HG03442 (cell line): ENCODE measurements around the gene PRDM11.
A peak's percentile ranks its signal among the peaks of the same experiment; 100 is the strongest.
"Not testable (repeated sequence)": the region's sequence is repeated elsewhere in the genome, so short reads cannot be mapped to it uniquely, and the experiment has no call there.

Experiments
- ATAC-seq: cut with Tn5 transposase; IDR thresholded peaks from one replicate; pipeline ENCODE4 v1.9.1; 2021; ENCODE audit warnings: mild to moderate bottlenecking, moderate library complexity; ENCODE audit not compliant: unreplicated experiment

The PRDM11 gene

DNA sequence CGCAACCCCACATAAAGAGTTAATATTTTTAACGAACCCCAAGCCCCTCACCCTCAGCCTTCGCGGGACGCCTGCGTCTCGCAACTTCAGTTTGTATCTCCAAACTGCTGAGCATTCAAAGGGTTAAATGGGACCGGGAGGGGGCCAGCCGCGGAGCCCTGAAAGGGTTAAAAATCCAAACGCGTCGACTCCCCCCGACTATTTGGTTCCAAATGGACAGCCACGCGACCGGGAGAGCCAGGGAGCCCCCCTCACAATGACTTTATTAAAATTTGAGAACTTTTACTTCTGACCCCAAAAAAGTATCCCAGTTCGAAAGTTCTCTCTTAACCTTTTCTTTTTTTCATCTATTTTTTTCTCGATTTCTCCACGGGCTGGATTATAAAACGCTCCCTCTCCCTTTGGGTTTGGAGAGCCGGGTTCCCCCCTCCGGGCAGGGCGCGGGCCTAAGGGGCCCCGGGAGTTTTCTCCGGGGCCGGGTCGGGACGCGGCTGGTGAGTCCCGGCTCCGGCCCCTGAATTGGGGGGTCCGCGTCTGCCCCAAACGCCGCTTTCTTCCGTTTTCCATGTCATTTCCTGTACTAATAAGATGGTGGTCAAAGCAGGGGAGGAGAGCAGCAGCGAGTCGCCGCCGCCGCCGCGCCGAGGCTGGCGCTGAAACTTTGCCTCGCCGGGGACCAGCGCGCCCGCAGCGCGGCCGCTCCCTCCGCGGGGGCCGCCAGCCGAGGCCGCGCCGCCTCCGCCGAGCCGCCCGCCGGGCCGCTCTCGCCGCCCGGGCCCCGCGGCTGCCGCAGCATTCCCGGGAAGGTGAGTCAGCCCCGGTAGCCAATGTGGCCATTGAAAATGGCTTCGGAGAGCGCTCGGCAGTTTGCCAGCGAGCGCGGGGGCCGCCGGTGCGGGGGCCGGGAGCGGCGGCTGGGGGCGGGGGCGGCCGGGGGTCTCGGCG lies at the start of gene PRDM11:
TSS of gene PRDM11 (plus strand) at position 568 of the 945 bp plus-strand sequence. CDS start 35,128 bp downstream, outside the sequence.
- peak; percentile 28 for ATAC-seq

DNA sequence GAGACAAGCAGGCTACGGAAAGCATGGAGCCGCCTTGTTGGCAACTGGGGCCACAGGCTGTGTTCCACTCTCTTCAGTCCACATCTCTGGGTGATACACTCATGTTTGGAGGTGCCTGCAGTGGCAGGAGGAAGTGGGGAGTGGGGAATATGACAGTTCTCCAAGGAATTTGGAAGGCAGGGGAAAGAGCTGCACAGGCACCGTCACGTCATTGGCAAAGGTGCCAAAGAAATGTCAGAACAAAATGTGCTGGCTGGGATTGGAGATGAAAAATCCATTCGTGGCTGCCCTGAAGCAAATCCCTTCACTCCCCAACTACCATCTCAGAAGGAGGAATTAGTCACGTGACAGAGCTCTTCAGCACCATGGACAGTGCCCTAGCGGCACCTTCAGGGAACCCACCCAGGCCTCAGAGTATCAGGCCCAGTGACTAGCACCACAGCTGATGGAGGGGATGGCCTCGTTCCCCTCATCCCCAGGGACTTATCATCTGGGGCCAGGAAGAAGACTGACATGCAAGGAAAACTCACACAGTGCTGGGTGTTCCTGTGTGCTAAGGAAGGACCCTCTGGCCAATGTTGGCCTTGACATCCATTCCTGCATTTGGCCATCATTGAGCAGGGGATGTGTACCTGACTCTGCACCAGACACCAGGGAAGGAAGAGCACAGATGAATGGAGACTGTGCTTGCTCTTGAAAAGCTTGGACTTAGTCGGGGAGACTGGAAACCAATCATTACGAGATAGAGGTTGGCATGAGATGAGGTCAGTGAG lies 48.5 kb upstream of the PRDM11 start:
- no peak for ATAC-seq

- no peak for ATAC-seq
These were observed 47.5 kb upstream of the PRDM11 start for GRCh38 chr11:45098929-45099328.

DNA sequence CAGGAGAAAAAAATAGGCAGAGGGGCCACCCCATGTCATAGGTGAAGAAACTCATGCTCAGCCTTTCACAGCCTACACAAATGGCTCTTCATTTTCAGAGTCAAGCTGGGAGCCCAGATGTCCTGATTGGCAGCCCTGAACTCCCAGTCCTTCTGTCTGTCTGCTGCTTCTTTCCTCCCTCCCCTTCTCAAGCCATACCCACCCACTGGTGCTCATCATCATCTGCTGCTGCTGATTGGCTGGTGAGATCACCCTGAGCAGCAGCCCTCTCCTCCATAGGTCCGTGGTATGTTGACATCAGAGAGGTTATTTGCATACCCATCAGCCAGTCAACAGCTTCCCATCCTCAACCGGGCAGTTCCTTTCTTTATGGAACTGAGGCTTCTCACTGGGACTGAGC lies 46.1 kb upstream of the PRDM11 start:
- ATAC-seq, result no peak

DNA sequence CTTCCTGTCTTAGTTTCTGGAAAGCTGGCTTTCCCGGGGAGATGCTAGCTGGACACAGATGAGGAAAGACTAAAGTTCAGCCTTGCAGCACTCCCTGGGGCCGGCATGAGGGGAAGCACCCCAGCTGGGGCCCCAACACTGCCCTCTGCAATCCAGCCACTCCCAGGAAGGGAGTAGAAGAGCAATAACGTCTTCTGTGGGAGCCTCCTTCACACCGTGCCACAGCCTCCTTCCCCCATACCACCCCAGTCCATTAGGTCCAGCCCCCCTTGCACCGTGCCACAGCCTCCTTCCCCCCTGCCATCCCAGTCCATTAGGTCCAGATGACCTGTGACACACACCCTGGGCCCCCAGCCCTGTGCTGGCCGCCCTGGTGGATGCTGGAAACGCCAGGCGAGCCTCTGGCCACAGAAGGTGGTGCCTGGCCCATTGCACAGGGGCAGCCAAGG lies 44.1 kb upstream of the PRDM11 start:
- no peak for ATAC-seq

- peak; percentile 92 for ATAC-seq
These were observed 43.4 kb upstream of the PRDM11 start for GRCh38 chr11:45102810-45103621.

DNA sequence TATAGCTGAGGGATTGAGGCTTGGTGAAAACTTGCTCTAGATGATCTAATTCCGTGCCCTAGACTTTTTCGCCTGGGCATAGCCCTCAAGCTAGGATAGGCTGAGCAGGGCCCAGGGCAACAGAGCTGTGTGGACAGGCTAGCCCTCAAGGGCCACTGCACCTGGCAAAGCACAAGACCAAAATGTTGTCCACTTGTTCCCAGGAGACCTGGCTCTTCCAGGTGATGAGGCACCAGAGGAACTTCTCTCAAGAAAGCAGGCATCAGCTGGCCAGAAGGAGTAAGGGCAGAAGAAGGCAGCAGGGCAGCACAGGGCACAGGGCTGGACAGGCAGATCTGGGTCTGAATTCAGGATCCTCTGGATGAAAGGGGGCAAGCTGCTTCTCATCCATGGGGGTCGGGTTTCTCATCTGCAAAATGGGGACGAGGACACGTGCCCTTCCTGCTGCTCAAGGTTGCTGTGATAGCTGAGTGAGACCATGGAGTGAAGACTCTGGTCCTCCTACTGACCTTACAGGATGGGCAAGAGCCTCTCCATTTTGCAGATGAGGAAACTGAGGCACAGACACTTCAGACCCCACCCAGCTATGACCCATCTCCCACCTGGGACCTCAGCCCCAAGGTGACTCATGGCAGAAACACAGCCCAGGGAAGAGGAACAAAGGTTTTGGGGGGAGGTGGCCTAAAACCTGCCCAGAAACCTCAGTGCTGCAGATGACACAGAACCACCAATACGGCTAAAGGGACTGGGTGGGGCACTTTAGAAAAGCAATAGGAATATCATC lies 42.2 kb upstream of the PRDM11 start:
- ATAC-seq, result no peak

- no peak for ATAC-seq
These were observed 41.7 kb upstream of the PRDM11 start for GRCh38 chr11:45104790-45105084.

GRCh38 chr11:45105233-45105983 lies 41.0 kb upstream of the PRDM11 start:
- ATAC-seq, result no peak

DNA sequence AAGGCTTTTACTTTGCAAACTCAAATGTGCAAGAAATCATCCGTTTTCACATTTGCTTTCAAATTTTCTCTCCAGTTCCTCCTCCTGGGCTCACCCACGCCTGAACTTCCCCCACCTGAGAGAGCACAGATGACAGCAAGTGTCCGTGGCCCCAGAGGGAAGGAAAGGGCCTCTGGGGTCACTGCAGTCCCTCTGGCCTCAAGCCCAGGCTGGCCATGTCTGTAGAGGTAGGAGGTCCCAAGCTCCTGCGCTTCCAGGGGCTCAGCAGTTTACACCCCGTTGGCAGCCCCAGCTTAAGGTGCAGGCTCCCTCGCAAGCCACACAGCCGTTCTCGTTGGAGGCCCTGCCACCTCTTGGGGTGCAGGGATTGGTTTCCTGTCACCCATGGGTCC lies 40.5 kb upstream of the PRDM11 start:
- ATAC-seq, result no peak

DNA sequence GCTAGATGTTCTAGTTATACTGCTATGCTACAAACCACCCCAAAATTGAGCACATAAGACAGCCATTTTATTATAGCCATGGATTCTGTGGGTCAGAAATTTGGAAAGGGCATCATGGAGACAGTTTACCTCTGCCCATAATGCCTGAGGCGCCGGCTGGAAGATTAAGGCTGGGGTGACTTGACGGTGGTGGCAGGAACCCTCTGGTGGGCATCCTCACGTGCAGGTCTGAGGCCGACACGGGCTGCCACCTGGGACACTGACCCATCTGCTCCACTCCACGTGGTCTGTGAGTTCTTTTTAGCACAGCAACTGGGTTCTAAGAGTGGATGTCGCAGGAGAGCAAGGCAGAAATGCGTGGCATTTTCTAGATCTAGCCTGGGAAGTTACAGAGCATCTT lies 40.0 kb upstream of the PRDM11 start:
- no peak for ATAC-seq

- ATAC-seq, result no peak
These were observed 39.4 kb upstream of the PRDM11 start for GRCh38 chr11:45107029-45107428.

DNA sequence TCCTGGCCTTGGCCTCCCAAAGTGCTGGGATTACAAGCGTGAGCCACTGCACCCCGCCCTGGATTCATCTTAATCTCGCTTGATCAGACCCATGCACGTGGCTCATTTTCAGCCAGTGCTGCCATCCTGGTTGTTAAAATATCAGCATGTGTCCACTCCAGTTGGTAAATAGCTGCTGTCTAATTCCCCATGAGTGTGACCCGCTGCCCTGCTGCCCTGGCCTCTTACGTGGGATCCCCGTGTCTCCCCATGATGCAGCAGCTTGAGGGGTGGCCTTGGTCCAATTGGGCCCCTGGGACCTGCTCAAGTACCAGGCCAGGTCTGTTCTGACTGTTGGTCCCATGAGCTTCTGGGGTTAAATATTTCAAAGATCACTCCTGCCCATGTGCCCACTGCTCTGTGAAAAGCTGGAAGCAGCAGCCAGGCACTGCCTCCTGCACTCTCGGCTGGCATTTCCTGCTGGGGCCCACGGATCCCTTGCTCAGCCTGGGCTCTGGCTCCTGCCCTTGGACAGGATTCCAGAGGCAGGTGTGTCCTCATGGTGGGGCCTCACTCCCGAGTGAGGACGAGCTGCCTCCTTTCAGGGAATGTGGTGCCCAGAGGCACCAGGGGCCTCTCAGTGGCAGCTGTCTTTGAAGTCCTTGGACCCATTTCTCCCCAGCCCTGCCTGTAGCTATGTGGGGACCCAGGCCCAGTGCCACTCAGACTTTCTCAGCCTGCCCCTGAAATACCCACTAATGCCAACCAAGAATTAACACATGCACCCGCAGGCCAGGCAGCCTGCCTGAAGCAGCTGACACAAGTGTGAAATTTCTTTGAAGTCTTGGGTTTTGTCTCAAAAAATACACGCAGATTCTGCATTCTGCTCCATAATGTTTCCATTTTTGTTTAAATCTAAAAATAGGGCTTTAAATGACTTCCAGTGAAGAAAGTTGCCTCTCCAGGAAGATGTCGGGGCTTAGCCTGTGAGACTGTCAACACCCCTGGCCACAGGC lies 38.1 kb upstream of the PRDM11 start:
- ATAC-seq, result no peak

DNA sequence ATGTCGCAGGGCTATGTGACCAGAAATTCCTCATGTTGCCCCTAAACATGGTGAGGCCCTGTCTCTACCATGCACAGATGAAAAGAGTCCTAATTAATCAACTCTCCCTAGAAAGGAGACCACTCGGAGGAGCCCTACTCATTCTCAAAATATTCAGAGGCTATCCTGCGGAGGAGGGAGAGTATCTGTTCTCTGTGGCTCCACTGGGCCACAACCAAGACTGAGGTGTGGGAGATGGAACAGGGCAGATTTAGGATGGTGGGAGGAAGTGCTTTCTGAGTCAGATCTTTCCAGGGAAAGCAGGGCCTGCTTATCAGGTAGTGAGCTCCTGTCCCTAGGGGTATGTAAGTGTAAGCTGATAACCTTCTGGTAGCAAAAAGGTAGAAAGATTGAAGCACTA lies 37.0 kb upstream of the PRDM11 start:
- no peak for ATAC-seq

GRCh38 chr11:45110562-45110961 lies 35.9 kb upstream of the PRDM11 start:
- ATAC-seq, result no peak

- no peak for ATAC-seq
These were observed 32.6 kb upstream of the PRDM11 start for GRCh38 chr11:45113807-45114206.

DNA sequence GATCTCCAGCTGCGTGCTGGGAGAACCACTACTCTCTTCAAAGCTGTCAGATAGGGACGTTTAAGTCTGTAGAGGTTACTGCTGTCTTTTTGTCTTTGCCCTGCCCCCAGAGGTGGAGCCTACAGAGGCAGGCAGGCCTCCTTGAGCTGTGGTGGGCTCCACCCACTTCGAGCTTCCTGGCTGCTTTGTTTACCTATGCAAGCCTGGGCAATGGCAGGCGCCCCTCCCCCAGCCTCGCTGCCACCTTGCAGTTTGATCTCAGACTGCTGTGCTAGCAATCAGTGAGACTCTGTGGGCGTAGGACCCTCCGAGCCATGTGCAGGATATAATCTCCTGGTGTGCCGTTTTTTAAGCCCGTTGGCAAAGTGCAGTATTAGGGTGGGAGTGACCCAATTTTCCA lies 18.6 kb upstream of the PRDM11 start:
- not testable (repeated sequence) for ATAC-seq

- ATAC-seq, result no peak
These were observed 12.6 kb upstream of the PRDM11 start for GRCh38 chr11:45133878-45134277.
